OCI-LY3 (cell line): ENCODE measurements around the gene RAD50.

ENCODE experiments used
- EZH2phosphoT487 ChIP-seq: fragments of 200-600 bp; shearing (Covaris generic); IDR thresholded peaks from 2 replicates; pipeline ENCODE4 v1.6.1; 2018; ENCODE audit warnings: antibody characterized with exemption, mixed run types, low read depth
- TF ChIP-seq, protein P1 (sequence below): fragments of 200-600, 300-600 bp; sonication (generic); IDR thresholded peaks from 2 replicates; pipeline ENCODE4 v1.5.1; 2014; ENCODE audit warnings: antibody characterized with exemption, low read length, low read depth

DNA sequence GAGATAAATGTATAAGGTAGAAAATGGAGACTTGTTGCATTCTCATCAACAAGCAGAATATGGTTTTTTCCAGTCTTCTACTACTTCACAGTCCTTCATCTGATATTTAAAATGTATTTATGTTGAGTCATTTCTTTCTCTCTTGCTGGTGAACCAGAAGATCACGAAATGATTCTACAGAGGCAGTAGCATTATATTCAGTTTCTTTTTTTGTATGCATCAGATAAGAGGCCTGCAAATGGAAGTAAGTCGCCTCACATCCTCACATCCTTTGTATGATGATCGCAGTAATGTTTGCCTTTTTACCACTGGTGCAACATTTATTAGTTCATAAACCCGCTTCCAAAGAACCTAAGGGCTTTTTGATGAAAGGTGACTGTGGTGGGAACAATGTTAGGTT lies 79.1 kb downstream of the RAD50 start:
- TF ChIP-seq, protein P1, sequence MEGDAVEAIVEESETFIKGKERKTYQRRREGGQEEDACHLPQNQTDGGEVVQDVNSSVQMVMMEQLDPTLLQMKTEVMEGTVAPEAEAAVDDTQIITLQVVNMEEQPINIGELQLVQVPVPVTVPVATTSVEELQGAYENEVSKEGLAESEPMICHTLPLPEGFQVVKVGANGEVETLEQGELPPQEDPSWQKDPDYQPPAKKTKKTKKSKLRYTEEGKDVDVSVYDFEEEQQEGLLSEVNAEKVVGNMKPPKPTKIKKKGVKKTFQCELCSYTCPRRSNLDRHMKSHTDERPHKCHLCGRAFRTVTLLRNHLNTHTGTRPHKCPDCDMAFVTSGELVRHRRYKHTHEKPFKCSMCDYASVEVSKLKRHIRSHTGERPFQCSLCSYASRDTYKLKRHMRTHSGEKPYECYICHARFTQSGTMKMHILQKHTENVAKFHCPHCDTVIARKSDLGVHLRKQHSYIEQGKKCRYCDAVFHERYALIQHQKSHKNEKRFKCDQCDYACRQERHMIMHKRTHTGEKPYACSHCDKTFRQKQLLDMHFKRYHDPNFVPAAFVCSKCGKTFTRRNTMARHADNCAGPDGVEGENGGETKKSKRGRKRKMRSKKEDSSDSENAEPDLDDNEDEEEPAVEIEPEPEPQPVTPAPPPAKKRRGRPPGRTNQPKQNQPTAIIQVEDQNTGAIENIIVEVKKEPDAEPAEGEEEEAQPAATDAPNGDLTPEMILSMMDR: no peak
- TF ChIP-seq EZH2phosphoT487: no peak
